ENCODE data around the gene ACP7.
"Not testable (repeated sequence)": the region's sequence is repeated elsewhere in the genome, so short reads cannot be mapped to it uniquely, and the experiment has no call there.

Gene ACP7

DNA sequence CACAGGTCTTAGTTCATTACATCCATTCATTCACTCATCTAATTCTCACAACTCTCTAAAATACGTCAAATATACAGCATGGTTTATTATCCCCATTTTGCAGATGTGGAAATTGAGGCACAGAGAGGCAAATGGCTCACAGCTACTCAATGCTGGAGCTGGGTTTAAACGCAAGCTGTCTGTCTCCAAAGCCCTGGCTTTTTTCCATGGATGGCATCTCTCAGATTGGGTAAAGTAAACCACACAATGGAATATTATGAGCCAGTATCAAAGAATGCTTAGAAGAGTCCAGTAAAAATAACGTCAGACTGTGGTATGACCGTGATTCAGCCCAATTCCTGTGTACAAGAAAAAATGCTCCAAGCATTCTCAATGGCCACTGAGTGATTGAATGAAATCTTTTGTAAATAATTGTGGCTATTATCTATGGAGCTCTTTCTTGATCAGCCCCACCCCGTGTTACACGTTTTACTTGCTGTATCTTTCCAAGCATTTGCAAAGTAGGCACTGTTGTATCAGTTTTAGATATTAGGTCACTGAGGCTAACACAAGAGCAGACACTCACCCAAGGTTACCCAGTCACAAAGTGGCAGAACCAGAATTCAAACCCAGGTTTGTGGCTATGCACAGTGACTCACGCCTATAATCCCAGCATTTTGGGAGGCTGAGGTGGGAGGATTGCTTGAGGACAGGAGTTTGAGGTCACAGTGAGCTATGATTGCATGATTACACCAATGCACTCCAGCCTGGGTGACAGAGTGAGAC, 5.5 kb upstream of the ACP7 start:
- DNase-seq: peak; percentile 90 to 96

DNA sequence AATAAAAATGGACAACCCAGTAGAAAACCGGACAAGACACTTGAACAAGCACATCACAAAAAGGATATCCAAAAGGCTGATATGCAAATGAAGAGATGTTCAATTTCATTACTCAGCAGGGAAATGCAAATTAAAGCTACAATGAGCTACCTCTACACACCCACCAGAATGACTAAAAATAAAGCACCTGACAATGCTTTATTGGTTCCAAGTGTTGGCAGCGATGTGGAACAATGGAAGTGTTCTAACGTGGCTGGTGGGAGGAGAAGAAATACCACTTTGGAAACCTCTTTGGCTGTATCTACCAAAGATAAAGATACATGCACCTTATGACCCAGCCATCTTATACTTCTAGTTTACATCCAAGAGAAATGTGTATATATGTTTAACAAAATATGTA, 3.7 kb upstream of the ACP7 start:
- no peak for DNase-seq

DNA sequence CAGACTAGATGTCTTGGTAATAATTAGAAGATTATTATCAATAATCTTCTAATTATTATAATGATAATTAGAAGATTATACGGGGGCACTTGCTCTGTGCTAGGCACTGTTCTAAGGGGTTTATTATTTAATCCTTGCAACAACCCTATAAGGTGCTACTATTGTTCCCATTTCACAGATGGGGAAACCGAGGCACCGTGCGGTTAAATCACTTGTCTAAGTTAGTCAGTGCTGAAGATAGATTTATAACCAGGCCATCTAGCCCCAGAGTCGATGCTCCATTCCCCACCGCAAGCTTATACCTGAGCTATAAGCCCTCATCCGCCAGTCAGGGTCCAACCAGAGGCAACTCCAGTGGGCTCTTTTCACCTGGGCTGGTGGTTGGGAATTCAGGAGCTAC, 2.0 kb upstream of the ACP7 start:
- DNase-seq: no peak

DNA sequence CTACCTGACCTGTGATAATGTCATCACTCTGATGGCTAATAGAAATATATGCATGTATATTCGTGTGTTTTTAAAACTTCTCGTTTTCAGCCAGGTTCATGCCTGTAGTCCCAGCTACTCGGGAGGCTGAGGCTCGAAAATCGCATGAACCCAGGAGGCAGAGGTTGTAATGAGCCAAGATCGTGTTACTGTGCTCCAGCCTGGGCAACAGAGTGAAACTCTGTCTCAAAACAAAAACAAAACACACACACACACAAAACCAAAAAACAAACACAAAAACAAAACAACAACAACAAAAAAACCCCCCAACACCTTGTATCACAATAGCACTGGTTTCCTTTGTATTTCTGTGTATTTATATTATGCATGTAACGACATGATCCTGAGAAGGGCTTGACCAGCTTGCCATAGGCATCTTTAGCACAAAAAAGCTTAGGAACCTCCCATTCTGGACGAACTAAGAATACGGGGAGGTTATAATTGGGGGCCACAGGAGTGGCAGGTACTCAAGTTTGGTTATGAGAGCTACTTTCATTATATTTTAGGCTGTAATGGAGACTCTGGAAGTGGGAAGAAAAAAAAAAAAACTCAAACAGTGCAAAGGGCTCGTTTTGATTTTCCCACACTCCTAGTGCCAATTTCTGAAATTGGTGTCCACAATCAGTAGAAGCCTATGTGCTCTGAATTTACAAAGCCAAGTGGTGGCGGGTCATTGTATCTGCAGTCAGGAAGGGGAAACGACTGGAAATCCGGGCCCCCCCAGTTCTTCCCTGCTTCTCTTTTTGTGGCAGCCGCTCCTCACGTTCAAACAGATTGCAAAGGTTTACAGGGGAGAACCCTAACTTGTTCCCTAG, 1.2 kb upstream of the ACP7 start:
- DNase-seq: no peak

DNA sequence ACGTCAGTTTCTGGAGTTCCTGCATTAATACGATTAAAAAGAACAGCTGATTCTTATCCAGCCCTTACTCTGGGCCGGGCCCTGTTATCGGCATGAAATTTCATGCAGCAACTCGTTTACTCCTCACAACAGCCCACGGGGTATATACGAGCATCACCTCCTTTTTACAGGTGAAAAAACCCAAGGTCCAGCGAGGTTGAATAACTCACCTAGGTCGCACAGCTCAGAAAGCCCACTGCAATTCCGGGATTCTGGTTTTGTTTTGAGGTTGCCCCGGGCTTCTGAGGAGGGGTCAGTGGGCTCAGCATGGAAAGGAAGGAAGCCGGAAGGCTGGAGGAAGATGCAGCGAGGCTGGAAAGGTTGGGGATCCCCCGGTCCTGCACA, 577 bp upstream of the ACP7 start:
- DNase-seq: no peak

DNA sequence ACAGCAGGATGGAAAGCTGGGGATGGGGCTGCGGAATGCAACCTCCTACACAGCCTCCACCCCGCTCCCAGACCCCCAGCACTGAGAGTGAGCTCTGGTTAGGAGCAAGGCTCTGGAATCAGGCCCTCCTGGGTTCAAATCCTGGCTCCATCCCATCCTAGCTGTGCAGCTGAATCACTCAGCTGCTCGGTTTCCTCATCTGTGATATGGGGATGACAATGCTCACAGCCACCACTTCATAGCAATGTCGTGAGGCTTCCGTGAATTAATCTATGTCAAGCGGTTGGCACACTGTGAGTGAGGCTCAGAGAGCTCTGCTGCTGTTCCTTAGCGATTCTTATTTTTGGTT, 538 bp downstream of the ACP7 start:
- DNase-seq: no peak

DNA sequence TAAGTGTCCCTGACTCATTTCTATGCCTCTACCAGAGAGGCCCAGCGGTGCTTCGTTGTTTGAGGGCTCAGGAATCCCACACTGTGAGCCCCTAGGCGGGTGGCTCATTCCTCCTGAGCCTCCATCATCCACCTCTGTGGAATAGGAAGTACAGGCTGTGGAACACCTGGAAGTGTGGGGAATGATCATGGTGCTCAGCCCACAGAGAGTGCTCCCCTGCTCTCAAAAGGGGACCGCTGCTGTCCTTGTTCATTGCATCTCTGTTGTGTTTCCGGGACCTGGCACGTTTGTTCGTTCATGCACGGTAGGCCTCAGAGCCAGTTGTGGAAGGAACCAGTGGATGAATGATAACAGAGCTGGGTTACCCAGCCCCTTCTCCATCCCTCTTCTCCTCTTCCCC, 1.2 kb downstream of the ACP7 start:
- DNase-seq: no peak

DNA sequence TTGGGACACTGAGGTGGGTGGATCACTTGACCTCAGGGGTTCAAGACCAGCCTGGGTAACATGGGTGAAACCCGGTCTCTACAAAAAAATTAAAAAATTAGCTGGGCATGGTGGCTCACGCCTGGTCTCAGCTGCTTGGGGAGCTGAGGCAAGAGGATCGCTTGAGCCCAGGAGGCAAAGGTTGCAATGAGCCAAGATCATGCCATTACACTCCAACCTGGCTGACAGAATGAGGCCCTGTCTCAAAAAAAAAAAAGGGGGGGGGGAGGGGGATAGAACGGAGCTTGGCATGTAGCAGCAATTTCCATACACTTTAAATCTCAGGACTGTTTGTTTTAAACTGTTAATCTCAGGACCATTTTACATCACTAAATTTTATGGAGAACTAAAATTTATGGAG, 2.2 kb downstream of the ACP7 start:
- DNase-seq: no peak

DNA sequence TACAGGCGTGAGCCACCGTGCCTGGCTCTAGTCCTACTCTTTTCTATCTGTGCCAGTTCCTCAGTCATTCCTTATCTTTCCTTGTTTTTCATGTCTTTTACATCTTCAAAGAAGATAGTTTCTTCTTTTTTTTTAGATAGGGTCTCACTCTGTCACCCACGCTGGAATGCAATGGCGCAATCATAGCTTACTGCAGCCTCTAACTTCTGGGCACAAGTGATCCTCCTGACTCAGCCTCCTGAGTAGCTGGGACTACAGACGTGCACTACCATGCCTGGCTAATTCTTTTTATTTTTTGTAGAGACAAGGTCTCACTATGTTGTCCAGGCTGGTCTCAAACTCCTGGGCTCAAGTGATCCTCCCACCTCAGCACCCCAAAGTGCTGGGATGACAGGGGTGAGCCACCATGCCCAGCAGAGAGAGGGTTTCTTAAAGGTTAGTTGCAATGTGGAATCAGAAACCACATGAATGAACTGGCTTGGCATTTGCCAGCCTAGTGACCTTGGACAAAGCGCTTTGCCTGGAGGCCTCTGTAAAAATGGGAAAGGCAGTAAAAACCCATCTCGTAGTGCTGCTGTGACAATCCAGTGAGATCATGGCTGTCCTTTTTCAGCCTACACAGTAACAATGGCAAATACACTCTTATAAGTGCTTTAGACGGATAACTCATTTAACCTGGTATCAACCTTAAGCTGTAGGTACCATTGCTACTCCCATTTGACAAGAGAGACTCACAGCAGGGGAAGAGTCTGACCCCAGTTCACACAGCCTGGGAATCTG, 3.9 kb downstream of the ACP7 start:
- no peak for DNase-seq

DNA sequence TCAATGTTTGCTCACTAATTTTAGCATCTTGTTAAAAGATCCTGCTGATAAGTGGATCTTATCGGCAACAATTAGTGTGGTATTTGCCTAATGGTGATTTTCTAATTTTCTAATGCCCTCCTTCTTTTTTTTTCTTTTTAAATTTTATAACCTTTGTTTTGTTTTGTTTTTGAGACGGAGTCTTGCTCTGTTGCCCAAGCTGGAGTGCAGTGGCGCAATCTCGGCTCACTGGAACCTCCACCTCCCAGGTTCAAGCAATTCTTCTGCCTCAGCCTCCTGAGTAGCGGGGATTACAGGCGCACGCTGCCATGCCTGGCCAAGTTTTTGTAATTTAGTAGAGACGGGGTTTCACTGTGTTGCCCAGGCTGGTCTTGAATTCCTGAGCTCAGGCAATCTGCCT, 5.8 kb downstream of the ACP7 start:
- DNase-seq: not testable (repeated sequence)

DNA sequence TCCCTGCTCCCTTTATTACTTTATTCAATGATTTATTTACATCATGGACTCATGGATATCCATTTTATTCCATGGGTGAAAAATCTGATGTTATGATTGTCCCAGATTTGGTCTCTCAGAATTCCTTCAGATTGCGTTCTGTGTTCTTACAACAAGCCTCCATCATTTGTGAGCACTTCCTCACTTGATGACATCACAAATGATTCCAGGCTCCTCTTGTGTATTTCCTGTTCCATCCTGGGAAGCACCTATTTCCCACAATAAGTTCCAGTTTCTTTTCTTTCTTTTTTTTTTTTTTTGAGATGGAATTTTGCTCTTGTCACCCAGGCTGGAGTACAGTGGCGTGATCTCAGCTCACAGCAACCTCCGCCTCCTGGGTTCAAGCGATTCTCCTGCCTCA, 6.7 kb downstream of the ACP7 start:
- DNase-seq: no peak

DNA sequence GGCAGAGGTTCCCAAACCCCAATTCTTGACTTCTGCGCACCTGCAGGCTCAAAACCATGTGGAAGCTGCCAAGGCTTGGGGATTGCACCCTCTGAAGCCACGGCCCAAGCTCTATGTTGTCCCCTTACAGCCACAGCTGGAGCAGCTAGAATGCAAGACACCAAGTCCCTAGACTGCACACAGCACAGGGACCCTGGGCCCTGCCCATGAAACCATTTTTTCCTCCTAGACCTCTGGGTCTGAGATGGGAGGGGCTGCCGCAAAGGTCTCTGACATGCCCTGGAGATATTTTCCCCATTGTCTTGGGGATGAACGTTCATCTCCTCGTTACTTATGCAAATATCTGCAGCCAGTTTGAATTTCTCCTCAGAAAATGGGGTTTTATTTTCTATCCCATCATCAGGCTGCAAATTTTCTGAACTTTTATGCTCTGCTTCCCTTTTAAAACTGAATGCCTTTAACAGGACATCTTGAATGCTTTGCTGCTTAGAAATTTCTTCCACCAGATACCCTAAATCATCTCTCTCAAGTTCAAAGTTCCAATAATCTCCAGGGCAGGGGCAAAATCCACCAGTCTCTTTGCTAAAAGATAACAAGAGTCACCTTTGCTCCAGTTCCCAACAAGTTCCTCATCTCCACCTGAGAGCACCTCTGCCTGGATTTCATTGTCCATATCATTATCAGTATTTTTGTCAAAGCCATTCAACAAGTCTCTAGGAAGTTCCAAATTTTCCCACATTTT, 11.8 kb downstream of the ACP7 start:
- not testable (repeated sequence) for DNase-seq

DNA sequence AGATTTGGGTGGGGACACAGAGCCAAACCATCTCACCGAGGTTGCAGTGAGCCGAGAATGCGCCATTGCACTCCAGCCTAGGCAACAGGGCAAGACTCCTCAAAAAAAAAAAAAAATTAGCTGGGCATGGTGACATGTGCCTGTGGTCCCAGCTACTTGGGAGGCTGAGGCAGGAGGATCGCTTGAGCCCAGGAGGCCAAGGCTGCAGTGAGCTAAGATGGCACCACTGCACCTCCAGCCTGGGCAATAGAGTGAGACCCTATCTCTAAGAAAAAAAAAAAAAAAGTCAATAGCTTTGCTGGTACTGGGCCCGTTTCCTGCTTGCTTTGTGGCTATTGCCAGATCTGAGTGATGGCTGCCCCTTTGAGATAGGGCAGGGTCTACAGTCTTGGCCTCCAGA, 13.1 kb downstream of the ACP7 start:
- DNase-seq: no peak

DNA sequence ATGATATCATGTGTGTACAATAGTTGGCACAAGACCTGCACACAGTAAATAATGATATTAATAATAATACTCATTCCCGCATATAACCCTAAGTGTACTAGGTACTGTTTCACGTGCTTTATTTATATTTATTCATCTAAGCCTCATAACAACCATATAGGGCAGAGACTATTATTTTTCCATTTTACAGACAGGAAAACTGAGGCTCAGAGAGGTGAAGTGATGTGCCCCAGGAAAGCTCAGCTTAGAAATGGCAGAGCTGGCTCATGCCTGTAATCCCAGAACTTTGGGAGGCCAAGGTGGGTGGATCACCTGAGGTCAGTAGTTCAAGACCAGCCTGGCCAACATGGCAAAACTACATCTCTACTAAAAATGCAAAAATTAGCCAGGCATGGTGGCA, 13.6 kb downstream of the ACP7 start:
- DNase-seq: no peak

DNA sequence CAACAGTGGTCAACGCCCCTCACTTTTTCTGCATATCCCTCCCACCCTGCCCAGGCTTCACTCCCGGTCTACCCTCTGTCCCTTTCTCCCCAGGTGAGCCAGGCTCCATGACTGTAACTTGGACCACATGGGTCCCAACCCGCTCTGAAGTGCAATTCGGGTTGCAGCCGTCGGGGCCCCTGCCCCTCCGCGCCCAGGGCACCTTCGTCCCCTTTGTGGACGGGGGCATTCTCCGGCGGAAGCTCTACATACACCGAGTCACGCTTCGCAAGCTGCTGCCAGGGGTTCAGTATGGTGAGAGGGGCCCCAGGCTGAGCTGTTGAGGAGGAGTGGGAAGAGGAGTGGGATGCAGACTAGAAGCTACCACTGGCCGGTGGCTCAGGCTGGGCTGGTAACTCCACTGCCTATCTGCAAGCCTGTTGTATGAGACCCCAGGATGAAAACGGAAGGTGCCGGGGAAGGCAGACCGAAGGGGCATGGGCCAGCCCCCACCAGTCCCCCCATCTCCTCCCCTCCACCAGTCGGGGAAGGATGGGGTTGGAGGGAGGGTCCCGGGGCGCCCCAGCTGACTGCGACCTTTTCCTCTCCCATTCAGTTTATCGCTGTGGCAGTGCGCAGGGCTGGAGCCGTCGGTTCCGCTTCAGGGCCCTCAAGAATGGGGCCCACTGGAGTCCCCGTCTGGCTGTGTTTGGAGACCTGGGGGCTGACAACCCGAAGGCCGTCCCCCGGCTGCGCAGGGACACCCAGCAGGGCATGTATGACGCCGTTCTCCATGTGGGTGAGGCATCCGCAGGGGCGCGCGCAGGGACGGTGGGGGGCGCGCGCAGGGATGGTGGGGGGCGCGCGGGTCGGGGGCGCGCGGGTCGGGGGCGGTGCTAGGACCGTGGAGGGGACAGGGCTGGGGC, 14.4 kb downstream of the ACP7 start:
- DNase-seq: no peak

DNA sequence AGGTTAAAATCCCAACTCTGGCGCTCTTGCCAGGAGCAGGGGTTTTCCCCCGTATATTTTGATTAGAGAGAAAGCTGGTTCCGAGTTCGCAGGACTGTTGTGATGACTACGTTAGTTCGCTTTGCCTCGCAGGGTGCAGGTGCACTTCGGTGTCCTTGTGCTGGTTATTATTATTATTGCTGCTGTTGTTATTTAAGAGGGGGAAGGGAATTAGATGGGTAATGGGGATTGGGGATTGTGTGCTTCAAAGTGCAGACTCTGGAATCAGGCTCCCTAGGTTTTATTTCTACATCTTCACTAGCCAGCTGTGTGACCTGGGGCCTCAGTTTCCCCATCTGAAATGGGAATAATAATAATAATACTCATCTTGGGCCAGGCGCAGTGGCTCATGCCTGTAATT, 15.2 kb downstream of the ACP7 start:
- DNase-seq: no peak

DNA sequence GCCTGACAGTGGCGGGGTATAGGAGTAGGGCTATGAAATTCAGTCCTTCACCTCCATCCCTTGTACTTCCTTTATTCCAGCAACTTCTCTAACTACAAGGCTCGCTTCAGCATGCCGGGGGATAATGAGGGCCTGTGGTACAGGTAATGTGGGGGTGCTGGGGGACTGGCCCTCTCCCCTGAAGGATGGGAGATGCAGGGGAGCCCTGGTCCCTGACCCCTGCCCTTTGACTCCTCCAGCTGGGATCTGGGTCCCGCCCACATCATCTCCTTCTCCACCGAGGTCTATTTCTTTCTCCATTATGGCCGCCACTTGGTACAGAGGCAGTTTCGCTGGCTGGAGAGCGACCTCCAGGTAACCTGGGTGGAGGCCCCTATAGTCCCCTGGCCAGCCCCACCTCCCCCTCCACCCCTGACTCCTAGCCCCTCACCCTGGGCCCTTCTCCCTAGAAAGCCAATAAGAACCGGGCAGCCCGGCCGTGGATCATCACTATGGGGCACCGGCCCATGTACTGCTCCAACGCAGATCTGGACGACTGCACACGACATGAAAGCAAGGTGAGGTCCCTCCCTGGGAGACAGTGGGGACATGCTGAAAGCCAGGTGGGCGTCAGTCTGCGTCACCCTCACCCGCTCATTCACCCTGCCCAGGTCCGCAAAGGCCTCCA, 16.5 kb downstream of the ACP7 start:
- no peak for DNase-seq

DNA sequence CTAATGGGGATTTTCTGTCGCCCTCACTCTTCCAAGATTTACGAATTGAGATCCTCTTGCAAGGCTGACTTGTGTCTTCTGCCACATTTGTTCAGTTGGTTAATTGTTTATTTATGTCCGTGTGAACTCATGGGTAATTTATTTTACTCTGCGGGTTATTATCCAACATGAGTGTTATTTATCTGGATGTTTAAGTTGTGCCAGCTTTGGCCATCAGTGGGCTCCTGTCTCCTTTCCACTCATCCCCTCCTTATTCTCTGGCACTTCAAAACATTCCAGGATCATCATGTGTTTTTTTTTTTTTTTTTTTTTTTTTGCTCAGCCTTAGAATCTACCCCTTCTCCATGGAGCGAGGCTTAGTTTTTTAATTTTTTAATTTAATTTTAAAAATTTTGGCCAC, 19.0 kb downstream of the ACP7 start:
- DNase-seq: no peak

DNA sequence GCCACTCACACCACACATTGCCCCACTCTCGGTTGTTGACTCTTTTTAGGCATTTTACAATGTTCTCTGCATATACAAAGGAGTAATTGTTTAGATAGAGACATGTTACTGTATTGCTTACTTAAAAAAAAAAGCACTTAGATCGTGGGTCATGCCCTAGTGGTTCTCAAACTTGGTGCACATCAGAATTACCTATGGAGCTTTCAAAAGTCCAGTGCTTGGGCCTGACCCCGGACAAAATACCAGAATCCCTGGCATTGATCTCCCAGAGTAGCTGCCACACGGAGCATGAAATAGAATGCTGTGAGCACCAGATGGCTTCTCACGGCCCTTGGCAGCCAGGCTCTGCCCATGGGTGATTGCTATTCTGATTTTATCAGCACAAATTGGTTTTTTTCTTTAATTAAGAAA, 20.0 kb downstream of the ACP7 start:
- no peak for DNase-seq

DNA sequence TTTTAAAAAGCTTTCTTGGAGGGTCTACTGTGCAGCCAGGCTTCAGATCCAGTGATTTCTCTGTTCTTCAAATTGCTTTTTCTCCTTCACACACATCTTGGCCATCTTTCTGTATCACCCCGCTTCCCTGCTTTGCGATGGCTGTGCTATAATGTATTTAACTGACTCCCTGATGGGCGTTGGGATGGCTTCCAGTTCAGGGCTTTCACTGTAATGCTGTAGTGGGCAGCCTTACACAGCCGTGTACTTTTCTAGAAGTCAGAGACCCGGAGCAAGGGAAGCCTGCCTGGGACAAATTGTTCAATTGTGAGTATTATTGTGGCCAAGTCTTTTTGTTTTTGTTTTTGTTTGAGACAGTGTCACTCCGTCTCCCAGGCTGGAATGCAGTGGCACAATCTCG, 22.0 kb downstream of the ACP7 start:
- DNase-seq: no peak

DNA sequence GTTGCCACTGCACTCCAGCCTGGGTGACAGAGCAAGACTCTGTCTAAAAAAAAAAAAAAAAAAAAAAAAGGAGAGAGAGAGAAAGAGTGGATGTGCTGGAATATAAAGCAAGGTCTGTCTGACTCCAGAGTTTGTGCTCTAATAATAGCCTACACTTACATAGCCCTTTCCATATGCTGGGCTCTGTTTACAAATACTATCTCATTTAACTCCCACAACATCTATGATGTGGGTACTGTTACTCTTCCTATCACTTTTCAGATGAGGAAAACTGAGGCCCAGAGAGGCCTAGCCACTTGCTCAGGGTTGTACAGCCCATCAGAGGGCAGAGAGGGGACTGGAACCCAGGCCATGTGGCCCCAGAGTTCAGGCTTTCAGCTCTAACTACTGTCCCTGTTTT, 25.5 kb downstream of the ACP7 start:
- no peak for DNase-seq

Data from SW 1271 (cell line).